Measurements from ENCODE around the gene AMACR.

Gene AMACR

GRCh38 chr5:33997331-33997983, 10.4 kb downstream of the AMACR start:
- H3K27ac ChIP-seq, result no peak overlapping the region
- TF ChIP-seq ZFX (IDR thresholded peaks at IDR 0.05; ENCODE audit: borderline replicate concordance) (no peak), CTCF (IDR thresholded peaks at IDR 0.05) (peak; percentile 84)

- TF ChIP-seq ZFX (IDR thresholded peaks at IDR 0.05; ENCODE audit: borderline replicate concordance) (no peak), CTCF (IDR thresholded peaks at IDR 0.05) (no peak)
- no peak overlapping the region for H3K27ac ChIP-seq
Measured at GRCh38 chr5:33995865-33996264, 12.0 kb downstream of the AMACR start.

GRCh38 chr5:33994845-33995244, 13.0 kb downstream of the AMACR start:
- TF ChIP-seq ZFX (IDR thresholded peaks at IDR 0.05; ENCODE audit: borderline replicate concordance), result no peak
- TF ChIP-seq CTCF (IDR thresholded peaks at IDR 0.05), result no peak
- H3K27ac ChIP-seq, result no peak overlapping the region

GRCh38 chr5:33992864-33993263, 15.0 kb downstream of the AMACR start:
- TF ChIP-seq CTCF (IDR thresholded peaks at IDR 0.05) (no peak), ZFX (IDR thresholded peaks at IDR 0.05; ENCODE audit: borderline replicate concordance) (no peak)
- no peak overlapping the region for H3K27ac ChIP-seq

- no peak for TF ChIP-seq ZFX (IDR thresholded peaks at IDR 0.05; ENCODE audit: borderline replicate concordance)
- TF ChIP-seq CTCF (IDR thresholded peaks at IDR 0.05), result no peak
- H3K27ac ChIP-seq, result no peak overlapping the region
Measured at GRCh38 chr5:33985447-33985846, 22.4 kb downstream of the AMACR start.

GRCh38 chr5:33984671-33985124, 23.2 kb downstream of the AMACR start, which contains the start of gene SLC45A2:
Gene SLC45A2, minus strand, starts transcription at chr5:33984693. Its CDS starts 110 bp downstream, at chr5:33984583.
- no peak for TF ChIP-seq ZFX (IDR thresholded peaks at IDR 0.05; ENCODE audit: borderline replicate concordance)
- TF ChIP-seq CTCF (IDR thresholded peaks at IDR 0.05), result no peak
- no peak within 1 kb of the TSS for H3K27ac ChIP-seq

- no peak overlapping the region for H3K27ac ChIP-seq
- TF ChIP-seq ZFX (IDR thresholded peaks at IDR 0.05; ENCODE audit: borderline replicate concordance), result no peak
- TF ChIP-seq CTCF (IDR thresholded peaks at IDR 0.05), result no peak
Measured at GRCh38 chr5:33984178-33984577, 23.7 kb downstream of the AMACR start.

All from 22Rv1 (cell line).